Mammary epithelial cell (primary cell): ENCODE results near the gene ITGB3BP.

Experiments
- CTCF ChIP-seq, 2 donors: IDR thresholded peaks in 1 of 2; conservative IDR thresholded peaks in 1 of 2; 2 replicates each; pipeline ENCODE4 v1.5.1; 2011 to 2012; ENCODE audit warnings: inconsistent platforms in 2 of 2, low read length in 2 of 2, mild to moderate bottlenecking in 2 of 2, control low read depth in 1 of 2, low read depth in 1 of 2; ENCODE audit not compliant: insufficient read depth in 1 of 2; ENCODE audit errors: extremely low read depth in 1 of 2
- EZH2 ChIP-seq: IDR thresholded peaks from 2 replicates; pipeline ENCODE4 v1.6.1; 2012; ENCODE audit warnings: low read length, inconsistent platforms, borderline replicate concordance

- TF ChIP-seq EZH2 (no peak), CTCF (conservative IDR thresholded peaks at IDR 0.05 in 1 of 2, IDR thresholded peaks at IDR 0.05 in 1 of 2; ENCODE audit: extremely low read depth in 1 of 2, insufficient read depth in 1 of 2, low read depth in 1 of 2, low read length in 2 of 2) (no peak)
Measured at GRCh38 chr1:63418101-63418500, 104.9 kb downstream of the ITGB3BP start.
